Right lobe of liver (tissue), 4 donors: ENCODE measurements around the gene CLEC3B.

Experiments
- CTCF ChIP-seq, 4 donors: fragments of 200-600 bp in 3 of 4; fragments of 450-650 bp in 1 of 4; IDR thresholded peaks; one replicate each; pipeline versions ENCODE4 v1.5.1 to v1.8.0; 2016 to 2022; ENCODE audit warnings: antibody characterized with exemption in 4 of 4, mild to moderate bottlenecking in 2 of 4
- POLR2A ChIP-seq: fragments of 450-650 bp; IDR thresholded peaks from one replicate; pipeline ENCODE4 v1.6.1; 2017; ENCODE audit warnings: antibody characterized with exemption, mild to moderate bottlenecking
- donor health status: DM: no; HTN: no; CAD: no.
- donor health status: DM: no; HTN: no; CAD: no.
- donor health status: DM: no; HTN: yes; CAD: no.

GRCh38 chr3:45026038-45026437, at the start of gene CLEC3B:
- no peak for TF ChIP-seq POLR2A
- TF ChIP-seq CTCF (IDR thresholded peaks at IDR 0.05) = no peak
